ENCODE measurements around the gene NUB1.

The NUB1 gene

DNA sequence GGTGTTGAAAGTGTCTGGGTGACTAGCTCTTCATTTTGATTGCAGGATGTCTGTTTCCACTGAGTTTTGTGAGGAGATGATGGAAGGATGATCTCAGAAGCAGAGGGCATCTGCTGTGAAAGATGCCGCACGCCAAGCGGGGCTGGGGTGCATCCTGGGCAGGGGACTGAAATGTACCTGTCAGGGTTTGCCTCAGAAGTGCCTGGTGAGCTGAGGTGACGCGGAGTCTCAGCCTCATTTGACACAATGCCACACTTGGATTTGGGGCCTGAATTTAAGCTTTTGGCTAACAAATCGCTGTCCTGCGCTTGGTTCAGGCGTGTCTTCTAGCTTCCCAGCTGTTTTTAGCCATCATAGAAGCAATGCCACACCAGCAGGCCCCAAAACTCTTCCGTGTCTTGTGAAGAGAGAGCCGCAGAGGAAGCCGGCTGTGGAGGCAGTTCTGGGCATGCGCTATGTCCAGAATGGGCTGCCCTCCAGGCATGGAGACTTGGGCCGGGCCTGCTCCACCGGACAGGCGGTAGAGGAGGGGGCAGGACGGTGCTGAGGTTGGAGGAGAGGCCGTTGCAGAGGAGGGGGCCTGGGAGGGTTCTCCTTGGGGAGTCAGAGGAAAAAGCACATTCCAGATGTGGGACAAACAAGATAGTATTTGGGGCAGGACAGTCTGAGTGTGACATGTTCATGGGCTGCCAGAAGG, 37.0 kb downstream of the NUB1 start:
- DNase-seq: no peak

DNA sequence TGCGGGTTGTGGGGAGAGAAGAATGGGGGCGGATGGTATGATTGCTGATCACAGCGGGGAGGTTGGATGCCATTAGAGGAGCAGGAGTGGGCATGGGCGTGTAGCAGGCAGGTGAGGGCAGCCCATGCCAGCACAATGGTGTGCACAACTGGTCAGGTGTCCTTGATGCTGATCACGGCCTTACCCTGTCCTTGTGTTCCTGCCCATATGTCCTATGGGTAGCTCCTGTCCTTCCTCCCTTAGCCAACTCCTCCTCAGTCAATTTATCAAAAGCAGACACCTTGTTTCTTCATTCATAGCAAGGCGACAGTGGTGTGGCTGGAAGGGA, 37.5 kb downstream of the NUB1 start:
- no peak for DNase-seq

DNA sequence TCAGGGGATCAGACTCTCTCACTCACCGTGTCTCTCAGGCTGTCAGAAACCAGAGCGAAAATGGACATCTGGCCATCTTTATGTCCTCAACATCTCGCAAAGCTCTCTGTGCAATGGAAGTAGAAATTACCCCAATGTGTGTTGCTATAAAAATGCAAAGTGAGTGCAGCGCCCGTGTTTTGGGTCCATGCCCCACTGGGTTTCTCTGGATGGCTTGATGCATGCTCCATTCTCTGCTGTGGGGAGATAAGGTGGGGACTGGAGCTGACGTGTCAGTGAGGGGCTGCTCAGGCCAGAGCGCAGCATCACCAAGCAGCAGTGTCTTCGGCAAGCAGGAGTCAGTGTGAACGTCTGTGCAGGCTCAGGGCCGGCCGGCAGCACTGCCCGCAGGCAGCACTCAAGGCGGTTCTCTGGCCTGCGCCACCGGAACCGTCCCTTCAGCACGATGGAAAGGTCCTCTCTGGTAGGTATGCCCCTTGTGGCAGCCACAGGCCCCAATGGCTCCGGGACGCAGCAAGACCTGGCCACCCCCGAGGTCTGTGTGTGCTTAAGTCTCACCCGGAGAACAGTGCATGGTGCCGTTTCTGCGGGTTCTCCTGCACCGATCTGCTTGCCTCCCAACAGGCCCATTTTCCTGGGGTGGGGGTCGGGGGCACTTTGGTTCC, 38.1 kb downstream of the NUB1 start:
- DNase-seq: no peak

DNA sequence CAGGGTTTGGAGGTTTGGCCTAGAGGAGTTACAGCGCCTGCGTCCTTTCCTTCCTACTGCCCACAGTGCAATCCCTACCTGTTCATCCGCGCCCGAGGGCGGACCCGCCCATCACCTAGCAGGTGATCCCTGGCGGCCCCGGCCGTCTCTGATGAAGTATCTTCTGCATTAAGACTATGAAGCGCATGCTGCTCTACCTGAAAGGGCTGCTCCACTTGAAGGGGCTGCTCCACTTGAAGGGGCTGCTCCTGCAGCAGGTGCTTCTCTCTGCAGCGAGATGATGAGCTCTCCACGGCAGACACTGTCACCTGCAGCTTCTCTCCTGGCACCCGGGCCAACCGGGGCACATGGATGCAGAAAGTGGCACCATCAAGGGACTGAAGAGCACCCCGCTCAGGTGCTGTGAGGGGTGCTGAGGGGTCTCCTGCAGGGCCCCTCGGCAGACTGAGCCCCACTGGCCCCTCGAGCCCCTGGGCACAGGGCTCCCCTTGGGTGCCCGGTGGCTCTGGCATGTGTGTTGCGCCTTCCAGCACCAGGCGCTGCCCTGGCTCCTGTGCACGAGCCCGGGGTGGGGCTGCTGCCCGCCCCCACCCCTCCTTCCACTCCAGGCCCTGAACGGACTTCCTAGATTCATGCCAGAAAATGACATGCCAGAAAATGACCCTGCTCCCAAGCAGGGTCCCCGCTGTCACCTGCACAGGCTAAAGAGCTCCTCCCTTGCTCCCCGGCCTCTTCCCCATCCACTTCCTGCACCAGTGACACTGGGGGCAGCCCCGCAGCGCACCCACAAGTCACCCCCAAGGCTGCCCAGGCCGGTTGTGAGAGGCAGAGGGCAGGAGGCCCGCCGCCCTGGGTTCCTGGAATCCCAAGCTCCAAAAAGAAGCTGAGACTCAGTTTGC, 38.8 kb downstream of the NUB1 start:
- no peak for DNase-seq

DNA sequence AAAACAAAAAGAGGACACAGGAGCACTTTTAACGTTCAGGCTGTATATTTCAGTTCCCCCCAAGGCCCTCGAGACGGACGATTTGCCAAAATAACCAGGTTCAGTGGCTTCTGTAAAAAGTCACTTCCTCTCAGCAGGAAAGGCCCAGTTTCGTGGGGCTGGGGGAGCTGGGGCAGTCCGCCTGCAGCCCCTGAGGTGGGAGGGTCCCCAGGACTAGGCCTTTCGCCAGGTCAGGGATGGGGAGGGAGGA, 39.4 kb downstream of the NUB1 start:
- no peak for DNase-seq

DNA sequence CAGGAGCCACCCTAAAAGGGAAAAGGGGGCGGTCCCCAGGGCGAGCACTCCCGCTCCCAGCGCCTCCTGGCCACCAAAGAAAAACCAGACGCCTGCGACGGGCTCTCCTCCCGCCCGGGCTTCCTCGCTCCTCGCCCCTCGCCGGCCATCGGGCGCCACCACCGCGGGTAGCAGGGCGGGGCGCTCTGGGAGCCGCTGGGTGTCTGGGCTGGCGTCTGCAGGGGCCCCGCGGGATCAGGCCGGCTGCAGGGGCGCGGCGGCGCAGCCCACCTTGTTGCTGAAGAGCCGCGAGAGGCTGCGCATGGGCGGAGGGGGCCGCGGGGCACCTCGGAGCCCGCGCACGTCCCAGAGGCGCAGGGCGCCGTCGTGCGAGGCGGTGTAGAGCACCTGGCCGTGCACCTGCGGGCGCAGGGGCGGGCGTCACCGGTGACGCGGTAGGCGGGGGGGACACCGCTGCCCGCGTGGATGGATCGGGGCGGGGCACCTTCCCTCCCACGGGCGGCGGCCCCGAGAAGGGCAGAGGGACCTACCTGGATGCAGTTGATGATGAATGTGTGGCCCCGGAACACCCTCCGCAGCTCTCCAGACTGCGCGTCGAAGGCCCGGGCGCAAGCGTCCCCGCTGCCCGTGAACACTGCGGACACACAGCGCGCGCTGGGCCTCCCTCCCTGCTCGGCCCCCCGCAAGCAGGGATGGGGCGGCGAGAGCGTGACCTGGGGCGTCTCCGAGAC, 39.9 kb downstream of the NUB1 start:
- no peak for DNase-seq

DNA sequence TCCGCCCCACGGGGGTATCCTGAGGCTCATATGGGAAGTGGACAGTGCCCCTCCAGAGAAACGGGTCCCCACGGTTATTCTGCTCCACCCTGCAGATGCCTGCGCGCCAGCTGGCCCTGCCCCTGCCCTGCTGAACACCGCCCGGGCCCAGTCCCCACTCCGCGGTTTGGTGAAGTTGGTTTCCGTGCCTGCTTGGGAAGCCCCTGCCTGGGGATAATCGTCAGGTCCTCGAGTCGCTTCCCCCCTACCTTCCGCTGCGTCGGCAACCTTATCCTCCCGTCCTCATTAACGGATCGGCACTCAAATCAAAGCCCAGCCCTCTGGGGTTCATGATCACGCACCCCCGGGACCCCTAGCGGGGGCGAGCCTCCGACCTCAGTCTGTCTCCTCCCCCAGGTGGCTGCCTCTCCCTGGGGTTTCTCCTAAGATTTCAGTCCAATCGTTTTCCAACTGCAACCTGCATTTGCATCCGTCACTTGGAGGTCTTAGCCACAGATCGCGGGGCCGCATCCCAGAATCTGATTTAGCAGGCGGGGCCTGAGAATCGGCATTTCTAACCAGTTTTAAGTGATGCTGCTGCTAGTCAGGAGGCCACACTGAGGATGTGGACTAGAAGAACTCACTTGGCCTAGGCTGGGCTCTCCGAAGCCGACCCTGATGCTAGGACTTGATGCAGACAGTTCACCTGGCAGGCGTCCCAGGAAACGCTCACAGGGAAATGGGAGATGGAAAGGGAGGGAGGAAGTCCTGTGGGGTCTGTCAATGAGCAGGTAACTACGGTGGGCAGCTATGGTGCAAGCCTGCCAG, 40.7 kb downstream of the NUB1 start:
- DNase-seq: peak; percentile 81

DNA sequence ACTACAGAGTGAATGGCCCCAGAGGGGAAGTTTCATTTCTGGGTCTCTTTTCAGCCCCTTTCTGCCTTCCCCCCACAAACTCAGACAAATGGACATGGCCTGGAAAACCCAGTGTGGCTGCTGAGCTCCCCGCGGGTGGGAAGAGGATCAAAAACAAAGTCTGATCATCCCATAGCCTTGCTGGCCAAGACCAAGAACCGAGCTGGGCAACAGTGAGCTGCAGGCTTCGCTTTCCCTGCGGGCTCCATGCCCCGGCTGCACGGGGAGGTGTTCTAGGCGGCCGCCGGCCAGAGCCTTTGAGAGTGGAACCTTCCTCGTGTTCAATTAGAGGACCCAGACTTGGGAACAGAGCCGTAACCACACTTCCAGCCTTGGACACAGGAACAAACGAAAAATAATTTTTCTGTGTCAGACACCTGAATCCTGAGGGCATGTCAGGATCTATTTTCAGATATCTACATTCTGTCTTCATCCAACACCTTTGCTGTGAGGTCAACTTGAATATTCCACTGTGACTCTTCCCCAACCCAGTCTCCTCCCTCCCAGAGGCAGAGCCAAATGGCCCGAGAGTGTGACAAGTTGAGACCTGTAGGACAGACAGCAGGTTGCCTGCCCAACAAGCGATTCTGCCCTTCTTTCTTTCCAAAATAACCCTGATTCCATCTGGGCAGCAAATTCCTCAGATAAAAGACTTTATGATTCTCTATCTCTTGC, 42.2 kb downstream of the NUB1 start:
- DNase-seq: no peak

DNA sequence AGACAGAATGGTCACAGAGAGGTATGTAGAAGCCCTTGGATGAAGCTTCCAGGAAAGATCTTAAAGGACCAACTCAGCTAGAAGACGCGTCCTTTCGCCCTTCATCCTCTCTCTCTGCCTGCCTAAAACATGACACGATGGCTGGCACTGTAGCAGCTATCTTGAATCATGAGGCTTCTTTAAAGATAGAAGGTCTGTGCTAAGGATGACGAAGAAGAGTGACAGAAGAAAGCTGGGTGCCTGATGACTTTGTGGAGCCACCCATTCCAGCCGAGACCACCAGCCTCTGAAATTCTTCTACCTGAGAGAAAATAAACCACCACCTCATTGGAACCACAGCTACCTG, 42.7 kb downstream of the NUB1 start:
- DNase-seq: no peak

DNA sequence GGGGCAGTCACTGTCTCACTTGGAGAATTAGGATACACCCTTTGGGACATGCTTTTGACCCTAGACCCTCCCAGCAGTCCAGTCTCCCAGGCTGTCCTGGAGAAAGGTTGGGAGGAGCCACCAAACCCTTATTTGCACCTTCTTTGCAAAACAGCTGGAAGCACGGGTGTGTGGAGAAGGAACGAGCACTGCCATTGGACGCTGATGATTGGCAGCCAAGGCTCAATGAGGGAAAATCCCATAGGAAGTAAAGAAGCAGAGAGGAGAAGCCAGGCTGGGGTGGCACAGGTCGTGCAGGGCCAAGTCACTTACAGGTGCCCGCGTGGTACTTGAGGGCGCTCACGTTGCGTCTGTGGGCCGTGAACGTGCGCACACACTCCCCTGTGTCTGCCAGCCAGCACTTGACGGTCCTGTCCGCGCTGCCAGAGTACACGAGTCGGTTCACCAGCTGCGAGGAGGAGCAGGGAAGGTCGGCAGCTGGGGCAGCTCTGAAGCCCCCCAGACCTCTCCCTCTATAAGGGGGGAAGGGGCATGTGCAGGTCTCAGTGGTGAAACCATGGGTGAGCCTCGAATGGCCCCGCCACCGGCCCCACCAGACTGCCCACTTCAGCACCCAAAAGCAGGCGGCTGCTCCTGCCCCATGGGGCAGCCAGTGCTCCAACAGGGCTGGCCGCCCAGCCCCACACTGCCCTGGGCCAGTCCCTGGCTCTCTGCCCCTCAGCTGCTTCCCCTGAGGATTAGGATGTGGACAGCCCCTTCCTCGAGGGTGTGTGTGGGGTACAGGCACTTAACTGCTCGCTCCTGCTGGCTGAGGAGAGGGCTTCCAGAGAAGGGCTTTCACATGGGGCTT, 43.4 kb downstream of the NUB1 start:
- no peak for DNase-seq

DNA sequence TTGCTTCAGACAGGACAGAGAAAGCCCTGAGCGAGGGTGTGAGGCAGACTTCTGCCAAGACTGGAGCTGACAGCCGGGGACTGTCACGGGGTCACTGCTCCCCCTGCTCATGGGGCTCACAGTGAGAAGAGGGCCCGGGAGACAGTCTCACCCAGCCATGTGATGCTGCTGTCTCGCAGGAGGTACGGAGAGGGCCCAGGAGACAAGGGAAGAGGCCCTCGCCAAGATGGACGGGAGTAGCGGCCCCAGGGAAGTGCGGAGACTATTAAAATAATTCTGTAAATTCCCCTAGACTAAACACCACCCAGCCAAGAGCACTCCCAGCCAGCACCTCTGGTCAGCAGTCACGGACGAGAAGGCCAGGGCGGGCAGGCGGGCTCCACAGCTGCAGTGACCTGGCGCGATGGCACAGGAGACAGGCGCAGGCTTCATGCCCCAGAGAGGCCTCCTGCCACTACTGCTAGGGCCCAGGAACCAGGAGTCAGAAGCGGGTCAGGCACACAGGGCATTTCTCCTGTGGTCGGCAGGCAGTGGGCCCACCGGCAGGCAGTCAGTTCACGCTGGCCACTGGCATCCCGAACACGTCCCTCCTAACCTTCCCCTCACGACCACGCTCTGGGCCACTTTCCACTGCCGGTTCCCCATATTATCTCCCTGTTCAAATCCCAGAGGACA, 44.2 kb downstream of the NUB1 start:
- DNase-seq: no peak

DNA sequence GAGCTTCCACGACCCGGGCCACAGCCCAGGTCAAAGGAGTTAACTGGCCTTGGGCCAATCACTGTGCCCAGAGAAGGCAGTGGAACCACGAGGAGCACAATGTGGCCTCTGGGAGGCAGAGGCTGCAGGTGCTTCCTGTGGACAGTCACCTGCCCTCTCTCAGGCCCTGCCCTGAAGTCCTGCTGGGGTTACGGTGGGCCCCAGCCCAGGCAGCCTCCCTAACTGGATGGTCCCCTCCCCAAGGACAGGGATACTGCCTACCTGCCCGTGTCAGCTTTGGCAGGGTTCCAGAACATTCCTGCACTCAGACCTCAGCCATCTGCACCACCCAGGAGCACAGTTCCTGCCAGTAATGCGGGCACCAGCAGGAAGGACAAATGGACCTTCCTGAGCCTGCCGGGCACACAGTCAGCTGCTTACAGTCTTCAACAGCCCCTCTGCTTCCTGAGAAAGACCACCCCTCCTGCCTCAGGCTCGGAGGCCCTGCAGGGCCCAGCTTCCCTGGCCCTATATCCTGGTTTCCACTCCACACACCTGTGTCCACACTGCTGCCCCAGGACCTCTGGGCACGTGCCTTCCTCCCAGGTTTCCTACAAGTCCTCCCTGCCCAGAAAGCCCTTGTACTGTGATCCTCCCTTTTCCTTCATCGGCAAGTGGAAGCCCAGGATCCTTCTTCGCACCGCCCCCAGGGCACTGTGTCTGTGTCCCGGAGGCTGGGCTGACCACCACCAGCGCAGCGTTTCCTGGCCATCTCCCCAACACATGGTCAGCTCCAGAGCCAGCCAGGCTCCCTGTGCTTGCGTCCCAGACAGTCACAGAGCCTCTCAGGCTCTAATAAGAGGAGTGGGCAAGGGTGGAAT, 44.9 kb downstream of the NUB1 start:
- no peak for DNase-seq

DNA sequence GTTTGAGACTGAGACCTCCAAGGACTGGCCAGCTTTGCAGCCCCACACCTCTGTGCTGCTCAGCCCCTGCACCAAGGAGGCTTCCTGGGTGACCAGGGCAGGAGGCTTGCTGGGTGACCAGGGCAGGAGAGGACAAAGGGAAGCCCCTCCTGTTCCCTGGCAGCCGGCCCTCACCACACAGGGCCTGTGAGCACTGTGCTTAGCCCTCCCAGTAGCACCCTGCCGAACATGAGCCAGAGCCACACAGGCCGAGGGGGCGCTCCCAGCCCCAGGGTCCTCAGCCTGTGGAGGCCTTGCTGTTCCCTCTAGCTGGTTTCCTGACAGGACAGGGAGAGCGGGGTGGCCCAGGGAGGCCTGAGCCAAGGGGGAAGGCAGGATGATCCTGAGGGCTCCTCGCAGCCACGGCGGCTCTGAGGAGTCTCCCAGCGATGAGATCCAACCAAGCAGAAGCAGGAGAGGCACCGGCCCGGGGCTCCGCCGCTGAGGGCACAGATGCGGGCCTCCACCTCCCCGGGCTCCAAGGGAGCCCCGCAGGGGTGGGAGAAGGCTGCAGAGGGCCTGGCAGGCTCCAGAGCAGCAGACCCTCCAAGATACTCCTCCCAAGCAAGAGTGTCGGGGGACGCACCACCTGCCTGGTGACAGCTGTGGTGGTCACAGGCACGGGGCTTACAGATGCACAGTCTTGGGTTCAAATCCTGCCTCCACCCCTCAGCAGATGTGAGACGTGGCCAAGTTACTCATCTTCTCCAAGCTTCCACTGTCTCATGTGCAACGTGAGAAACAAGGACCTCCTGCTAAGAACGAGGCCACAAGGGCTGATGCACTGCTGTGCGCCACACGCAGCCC, 45.8 kb downstream of the NUB1 start:
- no peak for DNase-seq

DNA sequence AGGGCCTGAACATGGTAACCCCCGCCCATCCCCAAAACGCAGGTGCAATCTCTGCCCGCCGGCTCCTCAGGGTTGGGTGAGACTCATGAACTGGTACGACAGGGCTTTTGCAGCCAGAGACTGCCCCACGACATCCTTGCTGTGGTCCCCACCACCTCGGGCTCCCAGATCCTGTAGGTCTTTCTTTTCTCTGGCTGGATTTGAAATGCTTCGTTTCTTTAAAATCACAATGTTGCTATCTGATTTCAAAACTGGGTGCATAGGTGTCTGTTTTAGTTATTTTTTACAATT, 46.3 kb downstream of the NUB1 start:
- no peak for DNase-seq

DNA sequence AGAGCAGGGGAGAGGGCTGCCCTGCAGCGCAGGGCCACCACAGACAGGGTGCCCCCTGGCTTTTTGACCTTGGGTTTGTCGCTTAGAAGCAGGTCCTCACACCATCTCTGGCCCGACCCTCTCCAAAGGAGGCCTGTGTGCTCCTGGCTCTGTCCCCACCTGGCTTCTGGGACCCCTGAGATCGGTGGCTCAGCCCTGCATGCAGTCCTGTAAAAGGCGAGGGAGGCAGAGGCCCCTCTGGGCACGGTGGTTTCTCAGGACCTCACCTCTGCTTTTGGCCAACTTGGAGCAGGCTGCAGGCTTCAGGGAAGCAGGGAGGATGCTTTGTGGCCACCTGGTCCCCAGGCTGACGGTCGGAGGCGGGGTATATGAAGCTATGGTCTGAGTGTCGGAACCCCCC, 46.8 kb downstream of the NUB1 start:
- no peak for DNase-seq

DNA sequence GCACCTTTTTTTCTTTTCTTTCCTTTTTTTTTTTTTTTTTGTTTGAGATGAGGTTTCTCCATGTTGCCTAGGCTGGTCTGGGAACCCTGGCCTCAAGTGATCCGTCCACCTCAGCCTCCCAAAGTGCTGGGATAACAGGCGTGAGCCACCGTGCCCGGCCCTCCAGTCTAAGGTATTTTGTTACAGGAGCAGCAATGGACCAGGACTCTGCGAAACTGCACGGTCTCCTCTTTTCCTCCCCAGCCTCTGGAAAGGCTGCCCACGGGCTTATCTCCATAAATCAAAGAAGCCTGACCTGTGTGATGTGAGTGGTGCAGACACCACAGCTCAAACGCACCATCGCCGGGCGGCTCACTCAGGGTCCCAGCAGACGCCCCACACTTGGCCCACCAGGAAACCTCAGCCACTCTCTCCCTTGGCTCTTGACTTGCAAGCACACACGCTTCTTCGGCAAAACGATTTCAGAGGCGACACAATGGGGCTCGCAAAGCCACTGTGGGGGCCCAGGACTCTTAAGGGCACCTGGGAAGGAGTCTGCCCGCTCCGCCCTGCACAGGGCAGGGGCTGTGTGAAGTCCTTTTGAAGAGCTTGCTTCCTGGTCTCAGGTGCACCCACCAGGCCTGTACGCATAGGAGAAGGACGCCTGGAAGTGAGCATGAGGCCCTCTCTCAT, 47.6 kb downstream of the NUB1 start:
- no peak for DNase-seq

DNA sequence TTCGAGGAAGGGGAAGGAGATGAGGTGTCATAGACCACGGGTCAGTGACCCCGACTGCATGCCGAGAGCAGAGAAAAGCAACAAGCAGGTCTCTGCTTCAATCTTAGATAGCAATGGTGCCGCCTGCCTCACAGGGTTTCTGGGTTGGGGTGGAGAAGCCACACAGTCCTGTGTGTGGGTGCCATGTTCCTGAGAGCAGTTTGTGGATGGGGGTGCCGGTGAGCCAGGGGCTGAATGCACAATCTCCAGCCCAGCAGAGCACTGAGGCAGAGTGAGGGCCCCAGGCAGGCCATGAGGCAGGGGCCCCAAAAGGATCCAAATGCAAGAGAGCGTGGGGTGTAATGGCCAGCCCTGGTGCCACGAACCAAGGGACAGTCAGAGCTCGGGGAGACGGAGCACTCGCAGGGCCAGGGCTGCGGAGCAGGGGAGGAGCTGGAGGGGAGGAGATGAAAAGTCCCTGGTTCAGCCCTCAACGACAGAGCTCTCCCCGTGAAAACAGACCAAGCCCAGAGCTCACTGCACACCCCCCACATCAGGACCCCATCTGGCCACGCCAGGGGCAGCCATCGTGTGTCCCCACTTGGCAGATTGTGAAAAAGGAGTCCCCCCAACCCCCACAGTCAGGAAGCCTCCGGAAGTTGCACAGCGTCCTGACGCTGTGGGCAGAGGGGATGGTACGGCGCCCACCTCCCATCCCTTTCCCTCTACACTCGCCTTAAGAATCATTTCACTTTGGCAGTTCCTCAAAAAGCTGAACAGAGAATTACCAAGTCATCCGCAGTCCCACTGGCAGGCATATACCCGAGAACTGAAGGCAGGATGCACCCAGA, 48.4 kb downstream of the NUB1 start:
- DNase-seq: no peak
